ENCODE measurements around the gene ERC2.

DNA sequence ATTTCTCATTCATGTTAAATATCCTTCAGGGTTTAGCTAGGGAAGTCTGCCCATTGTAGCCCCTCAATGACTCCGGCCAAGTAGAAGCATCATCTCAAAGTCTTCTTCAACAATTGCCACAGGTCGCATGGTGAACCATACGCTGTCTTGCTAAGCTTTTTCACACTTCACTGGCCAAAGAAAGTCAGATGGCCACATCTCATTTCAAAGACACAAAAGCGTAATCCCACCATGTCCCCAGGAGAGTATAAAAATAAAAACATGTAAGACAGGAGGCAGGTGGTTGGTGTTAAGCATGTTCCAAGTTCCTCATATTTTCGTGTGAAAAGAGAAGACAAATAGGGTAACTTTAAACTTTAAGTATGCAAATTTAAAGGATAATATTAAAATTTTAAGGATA lies 147.4 kb downstream of the ERC2 start:
- TF ChIP-seq, protein P1, sequence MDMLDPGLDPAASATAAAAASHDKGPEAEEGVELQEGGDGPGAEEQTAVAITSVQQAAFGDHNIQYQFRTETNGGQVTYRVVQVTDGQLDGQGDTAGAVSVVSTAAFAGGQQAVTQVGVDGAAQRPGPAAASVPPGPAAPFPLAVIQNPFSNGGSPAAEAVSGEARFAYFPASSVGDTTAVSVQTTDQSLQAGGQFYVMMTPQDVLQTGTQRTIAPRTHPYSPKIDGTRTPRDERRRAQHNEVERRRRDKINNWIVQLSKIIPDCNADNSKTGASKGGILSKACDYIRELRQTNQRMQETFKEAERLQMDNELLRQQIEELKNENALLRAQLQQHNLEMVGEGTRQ (IDR thresholded peaks at IDR 0.05; ENCODE audit: low read length), result no peak
- TF ChIP-seq CHD1 (IDR thresholded peaks at IDR 0.05; ENCODE audit: low read depth, low read length), result no peak
- TF ChIP-seq NRF1 (IDR thresholded peaks at IDR 0.05; ENCODE audit: low read depth, low read length), result no peak
- no peak for TF ChIP-seq JUND (IDR thresholded peaks at IDR 0.05; ENCODE audit: low read length)
- TF ChIP-seq CBX5 (IDR thresholded peaks at IDR 0.05; ENCODE audit: low read depth, low read length), result no peak
- no peak for TF ChIP-seq TCF12 (IDR thresholded peaks at IDR 0.05; ENCODE audit: low read depth, low read length)
- no peak for TF ChIP-seq ASH2L (IDR thresholded peaks at IDR 0.05; ENCODE audit: low read length)
- TF ChIP-seq TEAD4 (IDR thresholded peaks at IDR 0.05; ENCODE audit: low read depth, low read length), result no peak
- no peak for TF ChIP-seq POLR2AphosphoS5 (IDR thresholded peaks at IDR 0.05; ENCODE audit: low read depth, low read length)
- no peak for TF ChIP-seq TAF1 (IDR thresholded peaks at IDR 0.05; ENCODE audit: low read depth, low read length)
- TF ChIP-seq GTF2F1 (IDR thresholded peaks at IDR 0.05; ENCODE audit: borderline replicate concordance, low read depth, low read length), result no peak
- TF ChIP-seq CHD2 (IDR thresholded peaks at IDR 0.05; ENCODE audit: low read length), result no peak
- TF ChIP-seq CBX8 (IDR thresholded peaks at IDR 0.05; ENCODE audit: borderline replicate concordance, low read depth, low read length), result no peak

Data from H1 (cell line).